Uterus (tissue), 4 donors: Measurements from ENCODE around the gene CRABP2. TPM values are rescaled to one million over a fixed set of nuclear protein-coding genes. Genes with fewer than 3 reads are reported as not detected.

Source experiments
- DNase-seq, 2 donors: peaks; one replicate each; pipeline ENCODE4 v3.0.0-alpha.2; 2019 to 2020
- H3K27ac ChIP-seq, 2 donors: fragments of 200-600 bp; sonication (generic); 1 replicate in 1 of 2; 2 replicates in 1 of 2; pipeline ENCODE4 v1.5.1; 2016 to 2018
- H3K27me3 ChIP-seq, 2 donors: fragments of 200-600 bp; sonication (generic); one replicate each; pipeline ENCODE4 v1.5.1; 2018 to 2019; ENCODE audit warnings: control low read depth in 1 of 2
- H3K36me3 ChIP-seq, 2 donors: fragments of 200-600 bp; sonication (generic); one replicate each; pipeline ENCODE4 v1.5.1; 2019; ENCODE audit warnings: control low read depth in 1 of 2
- H3K4me1 ChIP-seq, 2 donors: fragments of 200-600 bp; sonication (generic); one replicate each; pipeline ENCODE4 v1.5.1; 2018 to 2019; ENCODE audit warnings: control low read depth in 1 of 2
- H3K4me3 ChIP-seq, 2 donors: fragments of 200-600 bp; sonication (generic); 1 replicate in 1 of 2; 2 replicates in 1 of 2; pipeline ENCODE4 v1.5.1; 2018 to 2019; ENCODE audit warnings: mild to moderate bottlenecking in 1 of 2
- H3K9me3 ChIP-seq, 2 donors: fragments of 200-600 bp; sonication (generic); one replicate each; pipeline ENCODE4 v1.5.1; 2019; ENCODE audit warnings: control low read depth in 1 of 2
- POLR2A ChIP-seq, 2 donors: fragments of 450-650 bp; IDR thresholded peaks; one replicate each; pipeline ENCODE4 v1.6.1; 2016; ENCODE audit warnings: antibody characterized with exemption in 2 of 2, mild to moderate bottlenecking in 1 of 2, moderate library complexity in 1 of 2
- intact Hi-C: fragments of 100-400 bp; cut with DNase I; formaldehyde crosslinking; loops from one replicate; pipeline ENCODE4 v1.15.1; 2023; ENCODE audit warnings: low total_unique reads
- total RNA-seq, 4 donors: library from RNA; depleted of rRNA in 3 of 4; stranded (reverse); fragments of >200 nt in 3 of 4; gene quantifications; one replicate each; pipeline versions ENCODE4 v1.1.0 to v1.2.4, GENCODE V29; 2014 to 2023
- TF ChIP-seq, protein P1 (sequence below), 4 experiments: fragments of 200-600 bp in 2 of 4; fragments of 450-650 bp in 2 of 4; sonication (generic) in 2 of 4; IDR thresholded peaks; one replicate each; pipeline ENCODE4 v1.5.1; 2016 to 2019; ENCODE audit warnings: antibody characterized with exemption in 4 of 4, mild to moderate bottlenecking in 2 of 4, moderate library complexity in 1 of 4
- donor health status: DM: yes; HTN: yes; CAD: no.

The CRABP2 gene
- total RNA-seq, 4 donors from 2014 or later: 11.0 to 71.5 (median 14.3) TPM; not detected in 1

DNA sequence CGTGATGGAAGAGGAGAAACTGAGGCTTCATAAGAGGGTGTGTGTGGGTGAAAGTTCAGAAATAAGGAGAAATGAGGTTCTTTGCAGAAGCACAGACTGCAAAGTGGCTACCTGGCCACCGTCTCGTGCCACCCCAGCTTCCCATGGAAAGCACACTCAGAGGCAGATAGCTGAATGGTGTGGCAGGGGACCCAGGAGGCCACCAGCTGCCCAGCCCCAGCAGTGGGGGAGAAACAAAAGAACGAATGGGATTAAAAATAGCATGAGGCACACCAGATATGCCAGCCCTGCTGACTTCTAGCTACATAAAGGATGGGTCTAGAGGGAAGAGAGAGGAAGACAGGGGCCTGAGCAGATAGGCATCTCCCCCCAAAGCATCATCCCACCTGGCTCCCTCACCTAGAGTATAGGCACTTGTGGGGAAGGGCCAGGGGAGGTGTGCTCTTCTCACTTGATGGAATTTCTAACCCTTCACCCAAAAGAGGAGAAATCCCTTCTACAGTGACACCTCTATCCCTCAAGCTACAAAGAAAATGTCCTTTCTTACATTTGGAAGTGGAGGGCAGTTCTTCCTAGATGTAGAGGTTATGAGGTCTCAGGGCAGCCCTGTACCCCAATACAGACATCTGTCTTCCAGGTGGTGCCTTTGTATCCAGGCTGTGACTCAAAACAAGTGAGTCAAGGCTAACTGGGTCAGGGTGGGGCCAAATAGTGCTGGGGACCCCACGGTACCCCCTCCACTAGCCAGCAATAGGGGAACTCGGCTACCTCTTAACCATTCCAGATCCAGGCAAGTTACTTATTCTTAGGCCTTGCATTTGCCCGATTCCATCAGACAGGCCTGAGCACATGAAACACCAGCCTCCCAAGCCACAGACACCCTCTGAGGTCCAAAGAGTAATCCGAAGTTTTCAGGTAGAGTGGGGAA lies 42.6 kb upstream of the CRABP2 start:
- DNase-seq: no peak
- Histone ChIP-seq H3K27me3 (no peaks in the 10 kb centered on the region), H3K4me1 (peaks cover 0 to 7% of the 10 kb centered on the region in 2 donors), H3K36me3 (no peaks in the 10 kb centered on the region), H3K27ac (peak overlapping the region; percentile 99 to 100), H3K9me3 (no peaks in the 10 kb centered on the region), H3K4me3 (peak overlapping the region; percentile 97 to 98)
- TF ChIP-seq POLR2A (IDR thresholded peaks at IDR 0.05): no peak
- TF ChIP-seq, protein P1, sequence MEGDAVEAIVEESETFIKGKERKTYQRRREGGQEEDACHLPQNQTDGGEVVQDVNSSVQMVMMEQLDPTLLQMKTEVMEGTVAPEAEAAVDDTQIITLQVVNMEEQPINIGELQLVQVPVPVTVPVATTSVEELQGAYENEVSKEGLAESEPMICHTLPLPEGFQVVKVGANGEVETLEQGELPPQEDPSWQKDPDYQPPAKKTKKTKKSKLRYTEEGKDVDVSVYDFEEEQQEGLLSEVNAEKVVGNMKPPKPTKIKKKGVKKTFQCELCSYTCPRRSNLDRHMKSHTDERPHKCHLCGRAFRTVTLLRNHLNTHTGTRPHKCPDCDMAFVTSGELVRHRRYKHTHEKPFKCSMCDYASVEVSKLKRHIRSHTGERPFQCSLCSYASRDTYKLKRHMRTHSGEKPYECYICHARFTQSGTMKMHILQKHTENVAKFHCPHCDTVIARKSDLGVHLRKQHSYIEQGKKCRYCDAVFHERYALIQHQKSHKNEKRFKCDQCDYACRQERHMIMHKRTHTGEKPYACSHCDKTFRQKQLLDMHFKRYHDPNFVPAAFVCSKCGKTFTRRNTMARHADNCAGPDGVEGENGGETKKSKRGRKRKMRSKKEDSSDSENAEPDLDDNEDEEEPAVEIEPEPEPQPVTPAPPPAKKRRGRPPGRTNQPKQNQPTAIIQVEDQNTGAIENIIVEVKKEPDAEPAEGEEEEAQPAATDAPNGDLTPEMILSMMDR (IDR thresholded peaks at IDR 0.05): no peak
- intact Hi-C loops: no loop called here

DNA sequence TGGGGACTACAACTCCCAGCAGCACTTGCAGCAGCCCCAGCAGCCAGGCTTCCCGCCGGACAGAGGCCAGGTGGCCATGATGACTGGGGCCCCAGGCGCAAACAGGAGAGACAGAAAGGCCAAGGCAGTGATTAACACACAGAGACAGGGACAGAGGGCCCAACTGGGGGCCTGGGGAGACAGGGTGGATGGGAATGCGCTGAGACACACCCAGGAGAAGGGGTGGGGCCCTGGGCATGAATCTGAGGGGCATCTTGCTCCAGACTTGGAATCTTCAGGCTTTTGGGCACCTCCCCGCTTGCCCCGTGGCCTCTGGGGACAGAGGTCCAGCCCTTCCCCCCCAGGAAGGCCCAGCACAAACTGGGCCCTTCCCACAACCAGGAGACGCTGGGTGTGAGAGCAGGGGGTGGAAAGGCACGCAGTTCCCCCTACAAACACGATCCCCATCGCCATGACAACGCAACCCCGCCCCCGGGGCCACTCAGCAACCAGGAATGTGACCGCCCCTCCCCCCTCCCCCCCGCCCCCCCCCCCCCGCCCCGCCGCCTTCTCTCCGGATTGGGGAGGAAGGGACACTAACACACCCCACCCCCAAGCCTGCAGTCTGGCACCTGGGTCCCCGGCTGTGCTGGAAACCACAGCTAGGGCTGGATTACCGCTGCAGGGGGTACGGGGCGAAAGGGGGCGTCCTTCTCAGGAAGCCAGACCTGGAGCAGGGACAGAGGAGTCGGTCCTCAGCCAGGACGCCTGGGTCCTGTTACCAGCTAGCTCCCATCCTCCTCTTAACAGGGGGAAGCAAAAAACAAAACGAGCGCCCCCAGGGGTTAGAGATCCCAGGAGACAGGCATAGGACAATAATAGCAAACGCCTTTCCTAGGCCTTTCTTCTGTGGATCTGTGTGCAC lies 41.6 kb upstream of the CRABP2 start:
- peak; percentile 13 to 68 for TF ChIP-seq POLR2A (IDR thresholded peaks at IDR 0.05)
- TF ChIP-seq, protein P1 (IDR thresholded peaks at IDR 0.05): peak in 1 of 4 experiments; percentile 19
- H3K4me1 ChIP-seq: peaks cover 0 to 7% of the 10 kb centered on the region in 2 donors
- H3K27me3 ChIP-seq: no peaks in the 10 kb centered on the region
- H3K27ac ChIP-seq: peak overlapping the region; percentile 99 to 100
- H3K36me3 ChIP-seq: no peaks in the 10 kb centered on the region
- no peaks in the 10 kb centered on the region for H3K9me3 ChIP-seq
- intact Hi-C loops: no loop called here
- DNase-seq: peak; percentile 96 to 98
- H3K4me3 ChIP-seq: peak overlapping the region; percentile 97 to 98

DNA sequence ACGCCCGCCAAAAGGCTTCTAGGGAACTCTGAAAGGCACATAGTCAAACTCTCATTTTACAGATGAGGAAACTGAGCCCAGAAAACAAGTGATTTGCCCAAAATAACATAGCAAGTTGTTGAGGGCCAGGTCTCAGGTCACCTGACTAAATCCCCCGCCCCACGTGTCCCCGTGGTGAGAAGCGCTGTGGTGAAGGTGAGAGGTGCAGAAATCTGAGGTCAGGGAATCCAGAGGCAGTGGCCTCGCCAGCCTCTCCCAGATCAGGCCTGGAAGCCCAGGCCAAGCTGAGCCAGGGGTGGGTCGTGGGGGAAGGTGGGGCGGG lies 41.0 kb upstream of the CRABP2 start:
- intact Hi-C loops: no loop called here
- DNase-seq: no peak
- H3K4me1 ChIP-seq: peaks cover 0 to 7% of the 10 kb centered on the region in 2 donors

DNA sequence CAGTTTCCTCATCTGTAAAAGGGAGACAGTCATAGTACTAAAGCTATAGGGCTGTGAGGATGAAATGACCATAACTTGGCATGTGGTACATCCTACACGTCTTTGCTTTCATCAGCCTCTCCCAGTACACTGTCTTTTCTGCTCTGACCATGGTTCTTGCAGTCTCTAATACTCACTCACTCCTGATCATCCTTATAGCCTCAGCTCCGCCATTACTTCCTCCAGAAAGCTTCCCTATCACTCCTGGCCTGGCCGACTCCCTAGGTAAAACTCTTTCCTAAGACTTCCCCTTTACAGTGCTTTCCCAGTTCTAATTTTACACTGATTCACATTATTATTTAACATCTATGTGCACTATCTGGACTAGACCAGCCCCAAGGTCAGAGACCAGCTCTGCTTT lies 40.5 kb upstream of the CRABP2 start:
- no peaks in the 10 kb centered on the region for H3K27me3 ChIP-seq
- peak overlapping the region in 1 of 2 donors; percentile 98 for H3K4me3 ChIP-seq
- peak overlapping the region; percentile 99 to 100 for H3K27ac ChIP-seq
- H3K4me1 ChIP-seq: peaks cover 0 to 7% of the 10 kb centered on the region in 2 donors
- intact Hi-C loops: no loop called here
- no peaks in the 10 kb centered on the region for H3K9me3 ChIP-seq
- DNase-seq: no peak
- no peak for TF ChIP-seq POLR2A (IDR thresholded peaks at IDR 0.05)
- TF ChIP-seq, protein P1 (IDR thresholded peaks at IDR 0.05): no peak
- no peaks in the 10 kb centered on the region for H3K36me3 ChIP-seq

More for the DNA sequence above, 41.0 kb upstream of the CRABP2 start:
- Histone ChIP-seq H3K36me3 (no peaks in the 10 kb centered on the region), H3K9me3 (no peaks in the 10 kb centered on the region), H3K4me3 (peak overlapping the region; percentile 97 to 98), H3K27ac (peak overlapping the region; percentile 99 to 100), H3K27me3 (no peaks in the 10 kb centered on the region)
- TF ChIP-seq, protein P1 (IDR thresholded peaks at IDR 0.05): no peak
- TF ChIP-seq POLR2A (IDR thresholded peaks at IDR 0.05): no peak
